A549 (cell line): ENCODE results near the gene CMTM1.

Source experiments
- CEBPB ChIP-seq, 2 experiments: fragments of >200 bp in 1 of 2; sonication (Bioruptor Twin) in 1 of 2; formaldehyde crosslinking in 1 of 2; IDR thresholded peaks; 2 replicates each; pipeline ENCODE4 v1.6.1; 2012 to 2016
- FOSL2 ChIP-seq, 2 experiments: fragments of 450-650 bp in 1 of 2; fragments of >200 bp in 1 of 2; sonication (Bioruptor Twin) in 1 of 2; formaldehyde crosslinking; IDR thresholded peaks; 2 replicates each; pipeline versions ENCODE4 v1.5.0 to v1.6.1; 2016 to 2020; ENCODE audit warnings: mild to moderate bottlenecking in 1 of 2, moderate library complexity in 1 of 2
- KDM1A ChIP-seq: fragments of 200-600 bp; sonication (generic); IDR thresholded peaks from 2 replicates; pipeline ENCODE4 v1.6.1; 2016; ENCODE audit warnings: low read depth, mild to moderate bottlenecking
- MYC ChIP-seq: IDR thresholded peaks from 2 replicates; pipeline ENCODE4 v1.6.1; 2012; ENCODE audit warnings: mild to moderate bottlenecking, inconsistent platforms, low read length, improper control_type of control experiment, borderline replicate concordance
- POLR2A ChIP-seq: IDR thresholded peaks from 2 replicates; pipeline ENCODE4 v1.6.1; 2012; ENCODE audit warnings: mild to moderate bottlenecking, low read length
- RAD21 ChIP-seq, 2 experiments: fragments of >200 bp in 1 of 2; sonication (Bioruptor Twin) in 1 of 2; formaldehyde crosslinking in 1 of 2; IDR thresholded peaks in 1 of 2; conservative IDR thresholded peaks in 1 of 2; 2 replicates in 1 of 2; 3 replicates in 1 of 2; pipeline ENCODE4 v1.6.1; 2012 to 2018; ENCODE audit warnings: inconsistent platforms in 1 of 2
- SMC3 ChIP-seq: fragments of >200 bp; sonication (Bioruptor Twin); formaldehyde crosslinking; IDR thresholded peaks from 3 replicates; pipeline ENCODE4 v1.6.1; 2018; ENCODE audit warnings: inconsistent platforms
- TF ChIP-seq, protein P1 (sequence below): fragments of >200 bp; sonication (Bioruptor Twin); formaldehyde crosslinking; IDR thresholded peaks from 3 replicates; pipeline ENCODE4 v1.5.1; 2016
- TF ChIP-seq, protein P2 (sequence below): IDR thresholded peaks from 2 replicates; pipeline ENCODE4 v1.6.1; 2012
- TF ChIP-seq, protein P3 (sequence below): fragments of 200-600 bp; sonication (generic); IDR thresholded peaks from 2 replicates; pipeline ENCODE4 v1.6.1; 2016; ENCODE audit warnings: antibody characterized with exemption, mild to moderate bottlenecking, moderate library complexity
- TF ChIP-seq, protein P4 (sequence below): fragments of 450-650 bp; IDR thresholded peaks from 2 replicates; pipeline ENCODE4 v1.6.1; 2014; ENCODE audit warnings: antibody characterized with exemption
- TF ChIP-seq, protein P5 (sequence below): IDR thresholded peaks from 2 replicates; pipeline ENCODE4 v1.6.1; 2012; ENCODE audit warnings: low read depth, borderline replicate concordance
- TF ChIP-seq, protein P6 (sequence below): fragments of 150-350 bp; IDR thresholded peaks from 2 replicates; pipeline ENCODE4 v1.6.1; 2014; ENCODE audit warnings: low read depth, mild to moderate bottlenecking, low read length
- TF ChIP-seq, protein P7 (sequence below): fragments of 250-450 bp; sonication (Bioruptor Pico); IDR thresholded peaks from 2 replicates; pipeline ENCODE4 v1.5.0; 2020; ENCODE audit warnings: low read depth, mild to moderate bottlenecking, moderate library complexity

DNA sequence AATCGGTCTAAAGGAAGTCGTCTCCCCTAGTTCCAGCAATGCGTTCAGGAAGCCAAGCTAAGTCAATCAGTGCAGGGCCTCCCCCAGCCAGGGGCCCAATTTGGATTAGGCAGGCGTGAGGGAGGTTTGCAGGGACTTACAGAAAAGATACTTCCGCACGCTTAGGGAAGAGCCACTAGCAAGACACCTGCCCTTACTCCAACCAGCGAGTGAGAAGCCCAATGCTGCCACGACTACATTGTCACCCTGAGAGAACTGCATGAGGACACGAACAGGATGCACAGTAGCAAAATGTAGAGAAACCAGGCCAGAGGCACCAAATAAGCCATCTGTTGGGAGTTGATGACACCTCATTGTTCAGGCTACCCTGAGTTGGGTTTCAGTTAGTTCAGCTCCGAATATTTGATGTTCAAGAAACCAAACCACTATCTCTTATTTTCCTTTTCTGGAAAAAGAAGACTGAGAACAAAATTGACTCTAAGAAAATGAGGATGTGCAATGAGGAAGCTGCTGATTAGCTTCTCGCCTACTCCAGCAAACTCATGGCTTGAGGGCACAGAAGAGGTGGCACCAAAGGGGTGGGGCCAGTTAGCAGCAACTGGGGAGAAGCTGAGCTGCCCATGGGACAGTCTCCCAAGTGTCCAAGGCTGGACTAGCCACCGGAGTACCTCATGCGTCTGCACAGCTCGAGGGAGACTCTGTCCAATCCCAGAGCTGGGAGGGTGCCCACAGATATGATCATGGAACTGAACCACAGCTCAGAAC is 45.7 kb upstream of the CMTM1 start:
- TF ChIP-seq, protein P1, sequence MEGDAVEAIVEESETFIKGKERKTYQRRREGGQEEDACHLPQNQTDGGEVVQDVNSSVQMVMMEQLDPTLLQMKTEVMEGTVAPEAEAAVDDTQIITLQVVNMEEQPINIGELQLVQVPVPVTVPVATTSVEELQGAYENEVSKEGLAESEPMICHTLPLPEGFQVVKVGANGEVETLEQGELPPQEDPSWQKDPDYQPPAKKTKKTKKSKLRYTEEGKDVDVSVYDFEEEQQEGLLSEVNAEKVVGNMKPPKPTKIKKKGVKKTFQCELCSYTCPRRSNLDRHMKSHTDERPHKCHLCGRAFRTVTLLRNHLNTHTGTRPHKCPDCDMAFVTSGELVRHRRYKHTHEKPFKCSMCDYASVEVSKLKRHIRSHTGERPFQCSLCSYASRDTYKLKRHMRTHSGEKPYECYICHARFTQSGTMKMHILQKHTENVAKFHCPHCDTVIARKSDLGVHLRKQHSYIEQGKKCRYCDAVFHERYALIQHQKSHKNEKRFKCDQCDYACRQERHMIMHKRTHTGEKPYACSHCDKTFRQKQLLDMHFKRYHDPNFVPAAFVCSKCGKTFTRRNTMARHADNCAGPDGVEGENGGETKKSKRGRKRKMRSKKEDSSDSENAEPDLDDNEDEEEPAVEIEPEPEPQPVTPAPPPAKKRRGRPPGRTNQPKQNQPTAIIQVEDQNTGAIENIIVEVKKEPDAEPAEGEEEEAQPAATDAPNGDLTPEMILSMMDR = no peak
- TF ChIP-seq, protein P2, sequence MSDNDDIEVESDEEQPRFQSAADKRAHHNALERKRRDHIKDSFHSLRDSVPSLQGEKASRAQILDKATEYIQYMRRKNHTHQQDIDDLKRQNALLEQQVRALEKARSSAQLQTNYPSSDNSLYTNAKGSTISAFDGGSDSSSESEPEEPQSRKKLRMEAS = no peak
- TF ChIP-seq KDM1A = no peak
- TF ChIP-seq MYC = no peak
- no peak for TF ChIP-seq SMC3
- TF ChIP-seq, protein P3, sequence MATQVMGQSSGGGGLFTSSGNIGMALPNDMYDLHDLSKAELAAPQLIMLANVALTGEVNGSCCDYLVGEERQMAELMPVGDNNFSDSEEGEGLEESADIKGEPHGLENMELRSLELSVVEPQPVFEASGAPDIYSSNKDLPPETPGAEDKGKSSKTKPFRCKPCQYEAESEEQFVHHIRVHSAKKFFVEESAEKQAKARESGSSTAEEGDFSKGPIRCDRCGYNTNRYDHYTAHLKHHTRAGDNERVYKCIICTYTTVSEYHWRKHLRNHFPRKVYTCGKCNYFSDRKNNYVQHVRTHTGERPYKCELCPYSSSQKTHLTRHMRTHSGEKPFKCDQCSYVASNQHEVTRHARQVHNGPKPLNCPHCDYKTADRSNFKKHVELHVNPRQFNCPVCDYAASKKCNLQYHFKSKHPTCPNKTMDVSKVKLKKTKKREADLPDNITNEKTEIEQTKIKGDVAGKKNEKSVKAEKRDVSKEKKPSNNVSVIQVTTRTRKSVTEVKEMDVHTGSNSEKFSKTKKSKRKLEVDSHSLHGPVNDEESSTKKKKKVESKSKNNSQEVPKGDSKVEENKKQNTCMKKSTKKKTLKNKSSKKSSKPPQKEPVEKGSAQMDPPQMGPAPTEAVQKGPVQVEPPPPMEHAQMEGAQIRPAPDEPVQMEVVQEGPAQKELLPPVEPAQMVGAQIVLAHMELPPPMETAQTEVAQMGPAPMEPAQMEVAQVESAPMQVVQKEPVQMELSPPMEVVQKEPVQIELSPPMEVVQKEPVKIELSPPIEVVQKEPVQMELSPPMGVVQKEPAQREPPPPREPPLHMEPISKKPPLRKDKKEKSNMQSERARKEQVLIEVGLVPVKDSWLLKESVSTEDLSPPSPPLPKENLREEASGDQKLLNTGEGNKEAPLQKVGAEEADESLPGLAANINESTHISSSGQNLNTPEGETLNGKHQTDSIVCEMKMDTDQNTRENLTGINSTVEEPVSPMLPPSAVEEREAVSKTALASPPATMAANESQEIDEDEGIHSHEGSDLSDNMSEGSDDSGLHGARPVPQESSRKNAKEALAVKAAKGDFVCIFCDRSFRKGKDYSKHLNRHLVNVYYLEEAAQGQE = no peak
- no peak for TF ChIP-seq CEBPB (IDR thresholded peaks at IDR 0.05)
- TF ChIP-seq, protein P4, sequence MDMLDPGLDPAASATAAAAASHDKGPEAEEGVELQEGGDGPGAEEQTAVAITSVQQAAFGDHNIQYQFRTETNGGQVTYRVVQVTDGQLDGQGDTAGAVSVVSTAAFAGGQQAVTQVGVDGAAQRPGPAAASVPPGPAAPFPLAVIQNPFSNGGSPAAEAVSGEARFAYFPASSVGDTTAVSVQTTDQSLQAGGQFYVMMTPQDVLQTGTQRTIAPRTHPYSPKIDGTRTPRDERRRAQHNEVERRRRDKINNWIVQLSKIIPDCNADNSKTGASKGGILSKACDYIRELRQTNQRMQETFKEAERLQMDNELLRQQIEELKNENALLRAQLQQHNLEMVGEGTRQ = no peak
- TF ChIP-seq RAD21 (conservative IDR thresholded peaks at IDR 0.05 in 1 of 2, IDR thresholded peaks at IDR 0.05 in 1 of 2) = no peak
- no peak for TF ChIP-seq FOSL2 (IDR thresholded peaks at IDR 0.05)
- no peak for TF ChIP-seq FOSL2 (CRISPR knock-in tag; IDR thresholded peaks at IDR 0.05)
- TF ChIP-seq, protein P5, sequence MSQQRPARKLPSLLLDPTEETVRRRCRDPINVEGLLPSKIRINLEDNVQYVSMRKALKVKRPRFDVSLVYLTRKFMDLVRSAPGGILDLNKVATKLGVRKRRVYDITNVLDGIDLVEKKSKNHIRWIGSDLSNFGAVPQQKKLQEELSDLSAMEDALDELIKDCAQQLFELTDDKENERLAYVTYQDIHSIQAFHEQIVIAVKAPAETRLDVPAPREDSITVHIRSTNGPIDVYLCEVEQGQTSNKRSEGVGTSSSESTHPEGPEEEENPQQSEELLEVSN = no peak
- TF ChIP-seq, protein P6, sequence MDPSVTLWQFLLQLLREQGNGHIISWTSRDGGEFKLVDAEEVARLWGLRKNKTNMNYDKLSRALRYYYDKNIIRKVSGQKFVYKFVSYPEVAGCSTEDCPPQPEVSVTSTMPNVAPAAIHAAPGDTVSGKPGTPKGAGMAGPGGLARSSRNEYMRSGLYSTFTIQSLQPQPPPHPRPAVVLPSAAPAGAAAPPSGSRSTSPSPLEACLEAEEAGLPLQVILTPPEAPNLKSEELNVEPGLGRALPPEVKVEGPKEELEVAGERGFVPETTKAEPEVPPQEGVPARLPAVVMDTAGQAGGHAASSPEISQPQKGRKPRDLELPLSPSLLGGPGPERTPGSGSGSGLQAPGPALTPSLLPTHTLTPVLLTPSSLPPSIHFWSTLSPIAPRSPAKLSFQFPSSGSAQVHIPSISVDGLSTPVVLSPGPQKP = no peak
- TF ChIP-seq, protein P7, sequence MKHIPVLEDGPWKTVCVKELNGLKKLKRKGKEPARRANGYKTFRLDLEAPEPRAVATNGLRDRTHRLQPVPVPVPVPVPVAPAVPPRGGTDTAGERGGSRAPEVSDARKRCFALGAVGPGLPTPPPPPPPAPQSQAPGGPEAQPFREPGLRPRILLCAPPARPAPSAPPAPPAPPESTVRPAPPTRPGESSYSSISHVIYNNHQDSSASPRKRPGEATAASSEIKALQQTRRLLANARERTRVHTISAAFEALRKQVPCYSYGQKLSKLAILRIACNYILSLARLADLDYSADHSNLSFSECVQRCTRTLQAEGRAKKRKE (CRISPR knock-in tag) = no peak
- no peak for TF ChIP-seq POLR2A
